Measurements from ENCODE around the gene KCNC4.

GRCh38 chr1:110242062-110242461, 31.9 kb downstream of the KCNC4 start:
- TF ChIP-seq POLR2A (IDR thresholded peaks at IDR 0.05) (no peak), CTCF (IDR thresholded peaks at IDR 0.05) (no peak)
